T-cell (primary cell): ENCODE data around the gene COL15A1. TPM values are rescaled to one million over a fixed set of nuclear protein-coding genes. Genes with fewer than 3 reads are reported as not detected.

ENCODE experiments used
- ATAC-seq, 4 experiments: fragments of 200-7000 bp in 3 of 4; fragments of 150-1000 bp in 1 of 4; cut with Tn5 transposase; replicated peaks in 1 of 4; 1 replicate in 3 of 4; 2 replicates in 1 of 4; pipeline ENCODE4 v1.10.0; 2021; ENCODE audit warnings: moderate library complexity in 3 of 4, mild to moderate bottlenecking in 2 of 4, moderate number of reproducible peaks in 1 of 4
- CTCF ChIA-PET, 2 donors: fragments of 300-600 bp; sonication (Branson Sonifier 250); formaldehyde crosslinking; loops; one replicate each; lab custom pipeline; 2022; ENCODE audit warnings: antibody characterized with exemption in 2 of 2; lab: Charles Lee
- POLR2A ChIA-PET, 2 donors: fragments of 300-600 bp; sonication (Branson Sonifier 250); formaldehyde crosslinking; loops; one replicate each; lab custom pipeline; 2022; ENCODE audit warnings: antibody characterized with exemption in 2 of 2; lab: Charles Lee
- DNase-seq, 35 experiments: peaks; one replicate each; pipeline versions ENCODE4 v3.0.0 to v3.0.0-alpha.2; 2013 to 2023
- H3K27ac ChIP-seq: one replicate; pipeline ENCODE4 v1.5.1; 2013; ENCODE audit warnings: low read length
- H3K27me3 ChIP-seq, 2 experiments: replicated peaks in 1 of 2; 1 replicate in 1 of 2; 2 replicates in 1 of 2; pipeline versions ENCODE4 v1.6.1 to v1.7.0; 2013; ENCODE audit warnings: low read length in 1 of 2, mixed read lengths in 1 of 2; ENCODE audit not compliant: control insufficient read depth in 2 of 2, insufficient read depth in 2 of 2; ENCODE audit errors: extremely low read depth in 1 of 2
- H3K36me3 ChIP-seq, 2 donors: 1 replicate in 1 of 2; 2 replicates in 1 of 2; pipeline versions ENCODE4 v1.6.1 to v1.7.0; 2013; ENCODE audit warnings: low read length in 1 of 2; ENCODE audit not compliant: control insufficient read depth in 2 of 2, insufficient read depth in 1 of 2; ENCODE audit errors: extremely low read depth in 1 of 2
- H3K4me1 ChIP-seq, 2 experiments: 1 replicate in 1 of 2; 2 replicates in 1 of 2; pipeline versions ENCODE4 v1.6.1 to v1.7.0; 2013; ENCODE audit warnings: low read length in 2 of 2, mixed read lengths in 1 of 2; ENCODE audit not compliant: insufficient read depth in 2 of 2, control insufficient read depth in 1 of 2; ENCODE audit errors: extremely low read depth in 1 of 2
- H3K4me3 ChIP-seq, 2 donors: 1 replicate in 1 of 2; 2 replicates in 1 of 2; pipeline versions ENCODE4 v1.5.1 to v1.7.0; 2013; ENCODE audit warnings: mild to moderate bottlenecking in 2 of 2, low read length in 1 of 2, moderate library complexity in 1 of 2; ENCODE audit not compliant: control insufficient read depth in 1 of 2; ENCODE audit errors: extremely low read depth in 1 of 2
- H3K9me3 ChIP-seq: 2 replicates; pipeline ENCODE4 v1.7.0; 2013
- H3K27ac Mint-ChIP-seq, 2 donors: one replicate each; pipeline ENCODE4 v1.8.0; 2020 to 2021; ENCODE audit warnings: mild to moderate bottlenecking in 2 of 2, mixed read lengths in 2 of 2
- H3K27me3 Mint-ChIP-seq, 2 donors: one replicate each; pipeline ENCODE4 v1.8.0; 2021 to 2022; ENCODE audit warnings: mixed read lengths in 2 of 2
- H3K36me3 Mint-ChIP-seq: one replicate; pipeline ENCODE4 v1.8.0; 2021; ENCODE audit warnings: mixed read lengths
- H3K4me1 Mint-ChIP-seq, 3 donors: one replicate each; pipeline ENCODE4 v1.8.0; 2020 to 2022; ENCODE audit warnings: mixed read lengths in 3 of 3, mild to moderate bottlenecking in 1 of 3
- H3K4me3 Mint-ChIP-seq, 3 donors: one replicate each; pipeline ENCODE4 v1.8.0; 2020 to 2022; ENCODE audit warnings: mild to moderate bottlenecking in 3 of 3, mixed read lengths in 3 of 3, moderate library complexity in 3 of 3
- H3K9me3 Mint-ChIP-seq, 3 donors: one replicate each; pipeline ENCODE4 v1.8.0; 2020 to 2022; ENCODE audit warnings: mixed read lengths in 3 of 3
- WGBS: methylation state at CpG from one replicate; pipeline ENCODE4 v1.1.5; 2013; ENCODE audit warnings: missing lambda C conversion rate; ENCODE audit not compliant: insufficient coverage; 5-methylcytosine and 5-hydroxymethylcytosine counted together
- total RNA-seq, 35 experiments: library from RNA in 6 of 35; stranded (reverse) in 6 of 35; fragments of 120-200 nt in 1 of 35; gene quantifications; one replicate each; pipeline versions ENCODE4 v1.2.1 to v1.2.4 and lab custom pipeline; 2013 to 2026

Gene COL15A1
- total RNA-seq, 5 donors from 2014 or later (not counting 1 experiment from before 2014, with no cell fraction given), result 0.15 to 0.20 (median 0.19) TPM; not detected in 2

DNA sequence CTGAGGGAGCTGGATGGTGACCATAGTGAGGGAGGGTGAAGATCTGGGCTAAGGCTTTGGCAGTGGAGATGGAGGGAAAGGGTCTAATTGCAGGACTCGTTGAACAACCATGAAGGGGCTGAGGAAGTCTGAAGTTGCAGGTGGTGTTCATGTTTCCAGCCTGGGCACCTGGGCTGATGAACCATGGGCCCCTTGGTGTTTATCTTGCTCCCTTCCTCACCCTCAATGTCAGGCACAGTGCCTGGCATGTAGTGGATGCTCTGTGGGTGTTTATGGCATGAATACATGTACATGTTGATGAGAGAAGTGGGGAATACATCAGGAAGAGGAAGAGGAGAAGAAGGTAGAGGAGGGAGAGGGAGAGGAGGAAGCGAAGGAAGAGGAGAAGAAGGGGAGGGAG is 31.3 kb upstream of the COL15A1 start:
- no peaks in the 10 kb centered on the region for H3K9me3 Mint-ChIP-seq
- peaks cover 0 to 12% of the 10 kb centered on the region in 2 experiments for H3K27me3 ChIP-seq
- no peaks in the 10 kb centered on the region for H3K4me1 Mint-ChIP-seq
- H3K27ac Mint-ChIP-seq, result no peak overlapping the region
- H3K36me3 ChIP-seq, result no peaks in the 10 kb centered on the region
- POLR2A ChIA-PET, result no interaction called here
- 63% methylated on average over 1 of the region's 2 CpGs for WGBS
- H3K9me3 ChIP-seq, result no peaks in the 10 kb centered on the region
- H3K4me3 ChIP-seq, result no peak overlapping the region
- CTCF ChIA-PET, result no interaction called here
- H3K4me1 ChIP-seq, result no peaks in the 10 kb centered on the region
- H3K4me3 Mint-ChIP-seq, result no peak overlapping the region
- DNase-seq, result no peak
- peaks cover 0 to 7% of the 10 kb centered on the region in 2 donors for H3K27me3 Mint-ChIP-seq
- no peaks in the 10 kb centered on the region for H3K36me3 Mint-ChIP-seq
- ATAC-seq, result no peak
- no peak overlapping the region for H3K27ac ChIP-seq

DNA sequence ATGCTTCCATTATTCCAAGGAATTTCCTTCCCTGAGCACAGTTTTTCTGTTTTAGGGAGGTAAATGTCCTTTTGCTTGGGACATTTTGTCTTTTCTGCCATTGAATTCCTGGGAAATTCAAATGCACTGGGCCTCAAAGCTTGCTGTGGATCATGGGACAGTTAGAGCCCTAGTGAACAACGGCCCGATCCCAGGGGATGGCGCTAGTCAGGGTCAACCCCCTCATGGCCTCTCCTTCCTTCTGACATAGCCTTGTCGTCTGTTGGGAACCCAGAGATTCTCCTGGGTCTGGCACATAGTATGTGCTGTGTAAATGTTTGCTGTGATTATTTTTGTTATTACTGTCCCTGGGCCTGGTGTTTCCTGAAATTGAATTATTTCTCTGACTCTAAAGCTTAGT is 30.7 kb upstream of the COL15A1 start:
- Histone ChIP-seq H3K9me3 (no peaks in the 10 kb centered on the region), H3K4me1 (no peaks in the 10 kb centered on the region), H3K27ac (no peak overlapping the region), H3K27me3 (peaks cover 0 to 11% of the 10 kb centered on the region in 2 experiments), H3K36me3 (no peaks in the 10 kb centered on the region), H3K4me3 (no peak overlapping the region)
- DNase-seq, result no peak
- H3K36me3 Mint-ChIP-seq, result no peaks in the 10 kb centered on the region
- ChIA-PET CTCF (no interaction called here), POLR2A (no interaction called here)
- no peak overlapping the region for H3K27ac Mint-ChIP-seq
- H3K4me3 Mint-ChIP-seq, result no peak overlapping the region
- H3K4me1 Mint-ChIP-seq, result no peaks in the 10 kb centered on the region
- ATAC-seq, result no peak
- peaks cover 0 to 7% of the 10 kb centered on the region in 2 donors for H3K27me3 Mint-ChIP-seq
- H3K9me3 Mint-ChIP-seq, result no peaks in the 10 kb centered on the region
- no CpG with 5 or more reads among the region's 4 CpGs for WGBS

- CTCF ChIA-PET, result no interaction called here
- Histone ChIP-seq H3K27me3 (peaks cover 0 to 5% of the 10 kb centered on the region in 2 experiments), H3K9me3 (no peaks in the 10 kb centered on the region), H3K4me3 (no peak overlapping the region), H3K4me1 (no peaks in the 10 kb centered on the region), H3K27ac (no peak overlapping the region), H3K36me3 (no peaks in the 10 kb centered on the region)
- Mint-ChIP-seq H3K4me1 (no peaks in the 10 kb centered on the region), H3K27ac (no peak overlapping the region), H3K36me3 (no peaks in the 10 kb centered on the region), H3K9me3 (no peaks in the 10 kb centered on the region), H3K27me3 (peaks cover 0 to 7% of the 10 kb centered on the region in 2 donors), H3K4me3 (no peak overlapping the region)
- WGBS, result 95% methylated on average over 4 of the region's 7 CpGs
- POLR2A ChIA-PET, result no interaction called here
- ATAC-seq (no peak), DNase-seq (no peak)
Observed at GRCh38 chr9:98913705-98914104, 30.0 kb upstream of the COL15A1 start.

DNA sequence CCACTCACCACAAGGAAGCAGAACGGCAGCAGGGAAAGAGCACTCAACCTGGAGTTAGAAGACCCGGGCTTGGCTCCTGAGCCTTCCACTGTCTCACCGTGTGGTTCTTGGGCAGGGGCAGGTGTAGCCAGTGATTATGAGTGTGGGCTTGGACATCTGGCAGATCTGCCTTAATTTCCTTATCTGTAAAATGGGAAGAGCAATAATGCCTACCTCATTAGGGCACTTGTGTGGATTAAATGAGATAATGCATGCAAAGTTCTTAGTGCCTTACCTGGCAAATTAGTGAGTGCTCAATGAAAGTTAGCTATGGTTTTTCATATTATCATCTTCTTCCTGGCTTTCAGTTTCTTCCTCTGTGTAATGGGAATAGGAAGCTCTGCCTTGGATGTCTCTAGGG is 28.1 kb upstream of the COL15A1 start:
- CTCF ChIA-PET, result no interaction called here
- H3K4me1 Mint-ChIP-seq, result no peaks in the 10 kb centered on the region

GRCh38 chr9:98916660-98917059 is 27.0 kb upstream of the COL15A1 start:
- H3K4me1 Mint-ChIP-seq, result no peaks in the 10 kb centered on the region
- H3K9me3 Mint-ChIP-seq, result no peaks in the 10 kb centered on the region
- H3K9me3 ChIP-seq, result no peaks in the 10 kb centered on the region
- peaks cover 0 to 3% of the 10 kb centered on the region in 2 donors for H3K27me3 Mint-ChIP-seq
- no peak overlapping the region for H3K4me3 ChIP-seq
- no peak overlapping the region for H3K27ac ChIP-seq
- DNase-seq (no peak), ATAC-seq (no peak)
- H3K4me1 ChIP-seq, result no peaks in the 10 kb centered on the region
- H3K36me3 ChIP-seq, result no peaks in the 10 kb centered on the region
- CTCF ChIA-PET, result interaction anchor here in 1 of 2 donors (0.6 kb wide), 1 partner anchor 125 kb away, joined by 3 read pairs; no protein-coding TSS in a partner anchor
- H3K27me3 ChIP-seq, result no peaks in the 10 kb centered on the region
- POLR2A ChIA-PET, result no interaction called here
- WGBS, result 74% methylated on average over 7 of the region's 9 CpGs
- no peak overlapping the region for H3K27ac Mint-ChIP-seq
- no peak overlapping the region for H3K4me3 Mint-ChIP-seq
- no peaks in the 10 kb centered on the region for H3K36me3 Mint-ChIP-seq

More for the DNA sequence above, 28.1 kb upstream of the COL15A1 start:
- Histone ChIP-seq H3K4me3 (no peak overlapping the region), H3K27me3 (peaks cover 0 to 4% of the 10 kb centered on the region in 2 experiments), H3K4me1 (no peaks in the 10 kb centered on the region), H3K9me3 (no peaks in the 10 kb centered on the region), H3K27ac (no peak overlapping the region), H3K36me3 (no peaks in the 10 kb centered on the region)
- DNase-seq (no peak), ATAC-seq (no peak)
- peaks cover 0 to 6% of the 10 kb centered on the region in 2 donors for H3K27me3 Mint-ChIP-seq
- H3K4me3 Mint-ChIP-seq, result no peak overlapping the region
- POLR2A ChIA-PET, result no interaction called here
- no peaks in the 10 kb centered on the region for H3K9me3 Mint-ChIP-seq
- H3K36me3 Mint-ChIP-seq, result no peaks in the 10 kb centered on the region
- no peak overlapping the region for H3K27ac Mint-ChIP-seq
- whole genome bisulfite sequencing, result 80% methylated on average over 2 of the region's 3 CpGs

DNA sequence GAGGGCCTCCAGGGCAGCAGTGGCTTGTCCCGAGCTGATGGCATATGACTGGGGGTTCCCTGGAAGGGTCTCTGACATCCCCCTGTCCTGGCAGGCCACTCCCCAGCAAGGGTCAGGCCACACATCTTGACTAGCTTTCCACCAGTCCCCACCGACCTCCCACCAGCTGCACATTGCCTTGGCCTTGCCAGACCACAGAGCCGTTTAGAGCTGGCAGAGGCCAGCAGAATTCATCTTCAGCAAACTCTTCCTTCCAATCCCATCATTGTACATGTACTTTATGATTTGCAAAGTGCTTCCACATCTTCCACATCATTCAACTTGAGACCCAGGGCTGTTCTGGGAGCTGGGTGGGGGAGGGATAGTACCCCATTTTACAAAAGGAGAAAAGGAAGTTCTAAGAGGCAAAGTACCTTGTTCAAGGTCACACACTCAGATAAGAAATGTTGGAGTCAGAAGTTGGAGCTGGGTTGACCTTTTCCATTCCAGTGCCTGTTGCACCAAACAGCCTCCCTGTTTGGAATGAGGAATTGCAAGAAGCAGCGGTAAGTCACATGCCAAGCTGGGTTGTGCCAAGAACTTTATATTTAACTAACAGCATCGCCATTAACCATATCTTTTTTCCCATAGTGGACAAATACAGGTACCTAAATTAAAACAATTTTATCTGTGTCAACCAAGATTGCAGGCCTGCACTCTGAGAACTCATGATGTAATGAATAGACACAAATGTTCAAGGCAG is 25.8 kb upstream of the COL15A1 start:
- no peaks in the 10 kb centered on the region for H3K36me3 Mint-ChIP-seq
- no peak overlapping the region for H3K4me3 ChIP-seq
- H3K27me3 Mint-ChIP-seq, result no peaks in the 10 kb centered on the region
- H3K4me1 Mint-ChIP-seq, result no peaks in the 10 kb centered on the region
- POLR2A ChIA-PET, result no interaction called here
- no peaks in the 10 kb centered on the region for H3K36me3 ChIP-seq
- no peaks in the 10 kb centered on the region for H3K4me1 ChIP-seq
- no peak for ATAC-seq
- H3K4me3 Mint-ChIP-seq, result no peak overlapping the region
- no peak overlapping the region for H3K27ac Mint-ChIP-seq
- no peaks in the 10 kb centered on the region for H3K9me3 ChIP-seq
- H3K27ac ChIP-seq, result no peak overlapping the region
- no peaks in the 10 kb centered on the region for H3K9me3 Mint-ChIP-seq
- no peak for DNase-seq
- CTCF ChIA-PET, result no interaction called here
- 84% methylated on average over 3 of the region's 5 CpGs for WGBS
- H3K27me3 ChIP-seq, result no peaks in the 10 kb centered on the region
